B cell (primary cell): ENCODE results near the gene TBATA. TPM values are rescaled to one million over a fixed set of nuclear protein-coding genes. Genes with fewer than 3 reads are reported as not detected.

Experiments used
- ATAC-seq: fragments of 200-7000 bp; cut with Tn5 transposase; one replicate; pipeline ENCODE4 v1.10.0; 2021; ENCODE audit warnings: low read depth, mild to moderate bottlenecking, moderate number of reproducible peaks, moderate library complexity
- CTCF ChIA-PET: fragments of 350-600 bp; sonication (Branson Sonifier 250); formaldehyde crosslinking; loops from one replicate; lab custom pipeline; 2021; ENCODE audit warnings: antibody characterized with exemption, inconsistent platforms; lab: Charles Lee
- POLR2A ChIA-PET: fragments of 350-600 bp; sonication (Branson Sonifier 250); formaldehyde crosslinking; loops from one replicate; lab custom pipeline; 2021; ENCODE audit warnings: antibody characterized with exemption; lab: Charles Lee
- DNase-seq: peaks from one replicate; pipeline ENCODE4 v3.0.0; 2013
- H2AFZ ChIP-seq: 2 replicates; pipeline ENCODE4 v1.6.1; 2012; ENCODE audit warnings: mild to moderate bottlenecking, low read depth, low read length; ENCODE audit not compliant: insufficient read depth, poor library complexity, severe bottlenecking
- H3K27ac ChIP-seq, 2 donors: 1 replicate in 1 of 2; 2 replicates in 1 of 2; pipeline ENCODE4 v1.5.1; 2012 to 2013; ENCODE audit warnings: low read length in 2 of 2, mild to moderate bottlenecking in 2 of 2, moderate library complexity in 1 of 2
- H3K27me3 ChIP-seq, 4 experiments: fragments of 200-600 bp in 1 of 4; sonication (generic) in 1 of 4; replicated peaks in 1 of 4; 1 replicate in 2 of 4; 2 replicates in 2 of 4; pipeline versions ENCODE4 v1.6.1 to v1.7.0; 2013 to 2016; ENCODE audit warnings: low read length in 3 of 4, mild to moderate bottlenecking in 2 of 4, mixed read lengths in 1 of 4, moderate library complexity in 1 of 4; ENCODE audit not compliant: insufficient read depth in 4 of 4, control insufficient read depth in 3 of 4; ENCODE audit errors: control extremely low read depth in 1 of 4
- H3K36me3 ChIP-seq, 2 experiments: replicated peaks in 1 of 2; 1 replicate in 1 of 2; 2 replicates in 1 of 2; pipeline versions ENCODE4 v1.6.1 to v1.7.1; 2013; ENCODE audit warnings: low read length in 1 of 2; ENCODE audit not compliant: insufficient read depth in 2 of 2, control insufficient read depth in 1 of 2; ENCODE audit errors: control extremely low read depth in 1 of 2, extremely low read depth in 1 of 2
- H3K4me1 ChIP-seq, 2 donors: fragments of 200-600 bp in 1 of 2; sonication (generic) in 1 of 2; 1 replicate in 1 of 2; 2 replicates in 1 of 2; pipeline versions ENCODE4 v1.5.1 to v1.6.1; 2013 to 2017; ENCODE audit warnings: low read length in 2 of 2; ENCODE audit not compliant: control insufficient read depth in 2 of 2, insufficient read depth in 2 of 2
- H3K4me2 ChIP-seq: replicated peaks from 2 replicates; pipeline ENCODE3; 2012; ENCODE audit warnings: mild to moderate bottlenecking, low read depth, low read length; ENCODE audit not compliant: poor library complexity, severe bottlenecking
- H3K4me3 ChIP-seq, 5 experiments: fragments of 200-600 bp in 1 of 5; sonication (generic) in 1 of 5; 1 replicate in 3 of 5; 2 replicates in 2 of 5; pipeline versions ENCODE4 v1.5.1 to v1.7.0; 2011 to 2016; ENCODE audit warnings: low read length in 4 of 5, mild to moderate bottlenecking in 4 of 5, low read depth in 2 of 5, control low read depth in 1 of 5, moderate library complexity in 1 of 5; ENCODE audit not compliant: insufficient read depth in 1 of 5; ENCODE audit errors: control extremely low read depth in 1 of 5, extremely low read depth in 1 of 5
- H3K79me2 ChIP-seq: fragments of 200-600 bp; sonication (generic); one replicate; pipeline ENCODE4 v1.6.0; 2016; ENCODE audit warnings: low read length; ENCODE audit not compliant: control insufficient read depth, insufficient read depth
- H3K9ac ChIP-seq: fragments of 200-600 bp; sonication (generic); 2 replicates; pipeline ENCODE4 v1.6.1; 2017; ENCODE audit warnings: mild to moderate bottlenecking, low read length, moderate library complexity
- H3K9me3 ChIP-seq, 3 donors: one replicate each; pipeline versions ENCODE4 v1.6.1 to v1.7.1; 2013; ENCODE audit warnings: low read length in 2 of 3; ENCODE audit not compliant: control insufficient read depth in 2 of 3, insufficient read depth in 1 of 3; ENCODE audit errors: control extremely low read depth in 1 of 3
- H4K20me1 ChIP-seq: 2 replicates; pipeline ENCODE4 v1.6.0; 2012; ENCODE audit warnings: mild to moderate bottlenecking, low read length; ENCODE audit not compliant: insufficient read depth, control insufficient read depth, poor library complexity, severe bottlenecking
- H3K27ac Mint-ChIP-seq: one replicate; pipeline ENCODE4 v1.8.0; 2021; ENCODE audit warnings: mixed read lengths
- H3K27me3 Mint-ChIP-seq: one replicate; pipeline ENCODE4 v1.8.0; 2021; ENCODE audit warnings: mixed read lengths
- H3K4me1 Mint-ChIP-seq: one replicate; pipeline ENCODE4 v1.8.0; 2021; ENCODE audit warnings: mixed read lengths
- H3K4me3 Mint-ChIP-seq: one replicate; pipeline ENCODE4 v1.8.0; 2021; ENCODE audit warnings: mixed read lengths
- H3K9me3 Mint-ChIP-seq: one replicate; pipeline ENCODE4 v1.8.0; 2022; ENCODE audit warnings: mixed read lengths; ENCODE audit not compliant: insufficient read depth
- CTCF ChIP-seq: fragments of 200-600 bp; IDR thresholded peaks from one replicate; pipeline ENCODE4 v1.8.0; 2022; ENCODE audit warnings: antibody characterized with exemption, mild to moderate bottlenecking
- EZH2 ChIP-seq: IDR thresholded peaks from 2 replicates; pipeline ENCODE4 v1.6.1; 2012; ENCODE audit warnings: borderline replicate concordance, low read depth, mild to moderate bottlenecking, moderate library complexity, low read length; ENCODE audit not compliant: insufficient read depth, poor library complexity, severe bottlenecking
- whole genome bisulfite sequencing: methylation state at CpG from one replicate; pipeline ENCODE4 v1.1.5; 2013; ENCODE audit warnings: missing lambda C conversion rate; ENCODE audit not compliant: insufficient coverage; 5-methylcytosine and 5-hydroxymethylcytosine counted together
- intact Hi-C: fragments of 100-400 bp; cut with micrococcal nuclease; formaldehyde crosslinking; loops from one replicate; pipeline ENCODE4 v1.10.0; 2022
- polyA plus RNA-seq: library from polyadenylated mRNA; depleted of rRNA; stranded (reverse); fragments of >200 nt; gene quantifications from 2 replicates; pipeline ENCODE4 v1.2.3, GENCODE V29; 2012
- total RNA-seq, 2 donors: library from RNA; stranded (reverse); fragments of 120-200 nt in 1 of 2; gene quantifications; 1 replicate in 1 of 2; 2 replicates in 1 of 2; pipeline versions ENCODE4 v1.2.3 to v1.2.4, GENCODE V29; 2013 to 2022

TBATA gene
- total and polyA plus RNA-seq, 2 donors (not counting 1 experiment from before 2014, with no cell fraction given), result not detected

GRCh38 chr10:70733051-70733450 is 52.1 kb downstream of the TBATA start:
- ATAC-seq (no peak), DNase-seq (no peak)
- Histone ChIP-seq H3K4me2 (no peak overlapping the region), H4K20me1 (no peaks in the 10 kb centered on the region), H2AFZ (no peak overlapping the region), H3K36me3 (no peaks in the 10 kb centered on the region), H3K27me3 (no peaks in the 10 kb centered on the region), H3K79me2 (no peaks in the 10 kb centered on the region), H3K9me3 (no peaks in the 10 kb centered on the region), H3K4me3 (no peak overlapping the region), H3K27ac (no peak overlapping the region), H3K9ac (no peak overlapping the region), H3K4me1 (no peaks in the 10 kb centered on the region)
- ChIA-PET CTCF (no interaction called here), POLR2A (no interaction called here)
- Mint-ChIP-seq H3K27ac (no peak overlapping the region), H3K4me3 (no peak overlapping the region), H3K9me3 (no peaks in the 10 kb centered on the region), H3K27me3 (peaks cover 3% of the 10 kb centered on the region), H3K4me1 (no peaks in the 10 kb centered on the region)
- no peak for TF ChIP-seq CTCF
- no peak for TF ChIP-seq EZH2
- intact Hi-C loops, result no loop called here
- WGBS, result 94% methylated on average over 1 of the region's 1 CpG

- CTCF ChIA-PET, result no interaction called here
- ATAC-seq, result no peak
- no peak overlapping the region for H3K4me3 ChIP-seq
- no peak for DNase-seq
- H3K27me3 ChIP-seq, result no peaks in the 10 kb centered on the region
- H3K9ac ChIP-seq, result no peak overlapping the region
- no peak overlapping the region for H3K4me2 ChIP-seq
- H3K36me3 ChIP-seq, result no peaks in the 10 kb centered on the region
- no peaks in the 10 kb centered on the region for H4K20me1 ChIP-seq
- POLR2A ChIA-PET, result no interaction called here
- no peaks in the 10 kb centered on the region for H3K9me3 ChIP-seq
- no peaks in the 10 kb centered on the region for H3K9me3 Mint-ChIP-seq
- H3K4me1 ChIP-seq, result no peaks in the 10 kb centered on the region
- no peak overlapping the region for H2AFZ ChIP-seq
- H3K79me2 ChIP-seq, result no peaks in the 10 kb centered on the region
- H3K27ac Mint-ChIP-seq, result no peak overlapping the region
- intact Hi-C loops, result no loop called here
- H3K27me3 Mint-ChIP-seq, result no peaks in the 10 kb centered on the region
- WGBS, result 96% methylated on average over 3 of the region's 4 CpGs
- H3K27ac ChIP-seq, result no peak overlapping the region
- no peaks in the 10 kb centered on the region for H3K4me1 Mint-ChIP-seq
- TF ChIP-seq EZH2 (no peak), CTCF (no peak)
- no peak overlapping the region for H3K4me3 Mint-ChIP-seq
Measured at GRCh38 chr10:70732569-70732968, 52.6 kb downstream of the TBATA start.
